Natural killer cell (primary cell): ENCODE data around the gene LRRFIP2. TPM values are rescaled to one million over a fixed set of nuclear protein-coding genes. Genes with fewer than 3 reads are reported as not detected.

Experiments
- ATAC-seq, 3 donors: fragments of 150-1000 bp in 2 of 3; fragments of 200-7000 bp in 1 of 3; cut with Tn5 transposase; 1 replicate in 1 of 3; 2 replicates in 2 of 3; pipeline ENCODE4 v1.10.0; 2021; ENCODE audit warnings: mild to moderate bottlenecking in 2 of 3, moderate library complexity in 2 of 3
- DNase-seq, 2 donors: peaks; one replicate each; pipeline versions ENCODE4 v3.0.0 to v3.0.0-alpha.2; 2013 to 2021; ENCODE audit warnings: mixed read lengths in 1 of 2
- H3K27ac ChIP-seq: one replicate; pipeline ENCODE4 v1.5.1; 2013; ENCODE audit warnings: mild to moderate bottlenecking, low read length
- H3K27me3 ChIP-seq: one replicate; pipeline ENCODE4 v1.6.1; 2013; ENCODE audit warnings: low read length; ENCODE audit not compliant: control insufficient read depth, insufficient read depth
- H3K36me3 ChIP-seq: one replicate; pipeline ENCODE4 v1.6.1; 2013; ENCODE audit warnings: low read length; ENCODE audit not compliant: control insufficient read depth, insufficient read depth
- H3K4me1 ChIP-seq: one replicate; pipeline ENCODE4 v1.6.1; 2013; ENCODE audit warnings: low read length; ENCODE audit not compliant: control insufficient read depth, insufficient read depth
- H3K4me3 ChIP-seq: one replicate; pipeline ENCODE4 v1.5.1; 2013; ENCODE audit warnings: low read length
- H3K9me3 ChIP-seq: one replicate; pipeline ENCODE4 v1.6.1; 2013; ENCODE audit warnings: low read length; ENCODE audit not compliant: control insufficient read depth, insufficient read depth
- H3K27ac Mint-ChIP-seq, 2 donors: one replicate each; pipeline ENCODE4 v1.8.0; 2022; ENCODE audit warnings: mild to moderate bottlenecking in 2 of 2, mixed read lengths in 2 of 2, moderate library complexity in 1 of 2
- H3K27me3 Mint-ChIP-seq, 2 donors: one replicate each; pipeline ENCODE4 v1.8.0; 2022; ENCODE audit warnings: low read depth in 2 of 2, mixed read lengths in 2 of 2
- H3K36me3 Mint-ChIP-seq: one replicate; pipeline ENCODE4 v1.8.0; 2022; ENCODE audit warnings: mixed read lengths
- H3K4me1 Mint-ChIP-seq, 2 donors: one replicate each; pipeline ENCODE4 v1.8.0; 2022; ENCODE audit warnings: mixed read lengths in 2 of 2
- H3K4me3 Mint-ChIP-seq: one replicate; pipeline ENCODE4 v1.8.0; 2022; ENCODE audit warnings: mild to moderate bottlenecking, moderate library complexity, mixed read lengths
- H3K9me3 Mint-ChIP-seq, 2 donors: one replicate each; pipeline ENCODE4 v1.8.0; 2022; ENCODE audit warnings: mixed read lengths in 2 of 2
- CTCF ChIP-seq: fragments of 200-600 bp; IDR thresholded peaks from one replicate; pipeline ENCODE4 v1.8.0; 2022; ENCODE audit warnings: antibody characterized with exemption
- WGBS: methylation state at CpG from one replicate; pipeline ENCODE4 v1.1.7; 2013; ENCODE audit warnings: missing lambda C conversion rate; ENCODE audit not compliant: insufficient coverage; 5-methylcytosine and 5-hydroxymethylcytosine counted together
- intact Hi-C: fragments of 100-400 bp; cut with micrococcal nuclease; formaldehyde crosslinking; loops from one replicate; pipeline ENCODE4 v1.14.2; 2022
- total RNA-seq, 4 donors: library from RNA; stranded (reverse); fragments of 120-200 nt in 1 of 4; gene quantifications; one replicate each; pipeline versions ENCODE4 v1.2.3 to v1.2.4, GENCODE V29; 2013 to 2022

Gene LRRFIP2
- total RNA-seq, 3 donors from 2014 or later (not counting 1 experiment from before 2014, with no cell fraction given) = 49.0 to 86.1 (median 66.0) TPM

- H3K27me3 Mint-ChIP-seq = no peaks in the 10 kb centered on the region
- no peaks in the 10 kb centered on the region for H3K36me3 Mint-ChIP-seq
- no peaks in the 10 kb centered on the region for H3K9me3 Mint-ChIP-seq
- Histone ChIP-seq H3K36me3 (no peaks in the 10 kb centered on the region), H3K4me3 (no peak overlapping the region), H3K9me3 (no peaks in the 10 kb centered on the region), H3K27ac (no peak overlapping the region), H3K27me3 (no peaks in the 10 kb centered on the region), H3K4me1 (no peaks in the 10 kb centered on the region)
- ATAC-seq = no peak
- H3K4me1 Mint-ChIP-seq = peaks cover 0 to 3% of the 10 kb centered on the region in 2 donors
- H3K4me3 Mint-ChIP-seq = no peak overlapping the region
- no peak overlapping the region for H3K27ac Mint-ChIP-seq
- intact Hi-C loops = no loop called here
- TF ChIP-seq CTCF = no peak
- DNase-seq = no peak
- 100% methylated on average over 2 of the region's 2 CpGs for WGBS
These were observed 56.2 kb downstream of the LRRFIP2 start for GRCh38 chr3:37118163-37118562.

GRCh38 chr3:37117548-37117947, 56.8 kb downstream of the LRRFIP2 start:
- no peak for ATAC-seq
- peaks cover 0 to 3% of the 10 kb centered on the region in 2 donors for H3K4me1 Mint-ChIP-seq
- H3K4me1 ChIP-seq = no peaks in the 10 kb centered on the region

GRCh38 chr3:37116998-37117397, 57.4 kb downstream of the LRRFIP2 start:
- H3K27ac ChIP-seq = no peak overlapping the region
- intact Hi-C loops = no loop called here
- H3K9me3 Mint-ChIP-seq = no peaks in the 10 kb centered on the region
- TF ChIP-seq CTCF = no peak
- no peaks in the 10 kb centered on the region for H3K9me3 ChIP-seq
- H3K27me3 Mint-ChIP-seq = no peaks in the 10 kb centered on the region
- H3K27me3 ChIP-seq = no peaks in the 10 kb centered on the region
- no peaks in the 10 kb centered on the region for H3K36me3 Mint-ChIP-seq
- no peaks in the 10 kb centered on the region for H3K36me3 ChIP-seq
- H3K4me1 Mint-ChIP-seq = peaks cover 0 to 3% of the 10 kb centered on the region in 2 donors
- H3K4me3 ChIP-seq = no peak overlapping the region
- no peak overlapping the region for H3K4me3 Mint-ChIP-seq
- H3K4me1 ChIP-seq = no peaks in the 10 kb centered on the region
- ATAC-seq = no peak
- no peak for DNase-seq
- H3K27ac Mint-ChIP-seq = no peak overlapping the region
- no CpG with 5 or more reads among the region's 1 CpG for WGBS

More at GRCh38 chr3:37117548-37117947, 56.8 kb downstream of the LRRFIP2 start:
- TF ChIP-seq CTCF = no peak
- intact Hi-C loops = no loop called here
- DNase-seq = no peak
- H3K27ac Mint-ChIP-seq = no peak overlapping the region
- H3K36me3 ChIP-seq = no peaks in the 10 kb centered on the region
- H3K27ac ChIP-seq = no peak overlapping the region
- H3K9me3 ChIP-seq = no peaks in the 10 kb centered on the region
- no peak overlapping the region for H3K4me3 Mint-ChIP-seq
- H3K9me3 Mint-ChIP-seq = no peaks in the 10 kb centered on the region
- no peak overlapping the region for H3K4me3 ChIP-seq
- no peaks in the 10 kb centered on the region for H3K27me3 ChIP-seq
- no peaks in the 10 kb centered on the region for H3K27me3 Mint-ChIP-seq
- no peaks in the 10 kb centered on the region for H3K36me3 Mint-ChIP-seq

GRCh38 chr3:37115446-37115845, 58.9 kb downstream of the LRRFIP2 start:
- intact Hi-C loops = no loop called here
- no CpG with 5 or more reads among the region's 2 CpGs for WGBS

More at GRCh38 chr3:37115446-37115845, 58.9 kb downstream of the LRRFIP2 start:
- Histone ChIP-seq H3K36me3 (no peaks in the 10 kb centered on the region), H3K4me1 (no peaks in the 10 kb centered on the region), H3K9me3 (no peaks in the 10 kb centered on the region), H3K27ac (no peak overlapping the region), H3K27me3 (no peaks in the 10 kb centered on the region), H3K4me3 (no peak overlapping the region)
- Mint-ChIP-seq H3K36me3 (no peaks in the 10 kb centered on the region), H3K9me3 (no peaks in the 10 kb centered on the region), H3K27ac (no peak overlapping the region), H3K4me3 (no peak overlapping the region), H3K4me1 (peaks cover 0 to 3% of the 10 kb centered on the region in 2 donors), H3K27me3 (no peaks in the 10 kb centered on the region)
- TF ChIP-seq CTCF = no peak
- no peak for ATAC-seq
- no peak for DNase-seq
